Lower lobe of right lung (tissue), 2 donors: ENCODE data around the gene PRDX3. TPM values are rescaled to one million over a fixed set of nuclear protein-coding genes. Genes with fewer than 3 reads are reported as not detected.
"Not testable (repeated sequence)": the region's sequence is repeated elsewhere in the genome, so short reads cannot be mapped to it uniquely, and the experiment has no call there.

Experiments used
- ATAC-seq, 2 donors: fragments of 200-7000 bp; cut with Tn5 transposase; one replicate each; pipeline ENCODE4 v1.9.1; 2020 to 2022; ENCODE audit warnings: mild to moderate bottlenecking in 2 of 2, moderate library complexity in 2 of 2
- DNase-seq: peaks from one replicate; pipeline ENCODE4 v3.0.0-alpha.2; 2020
- H3K27ac ChIP-seq: fragments of 200-600 bp; one replicate; pipeline ENCODE4 v1.8.0; 2022
- H3K27me3 ChIP-seq: fragments of 200-600 bp; one replicate; pipeline ENCODE4 v1.8.0; 2022; ENCODE audit warnings: low read depth
- H3K36me3 ChIP-seq: fragments of 200-600 bp; one replicate; pipeline ENCODE4 v1.8.0; 2022; ENCODE audit warnings: mild to moderate bottlenecking
- H3K4me1 ChIP-seq: fragments of 200-600 bp; one replicate; pipeline ENCODE4 v1.8.0; 2022
- H3K4me3 ChIP-seq: fragments of 200-600 bp; one replicate; pipeline ENCODE4 v1.8.0; 2022; ENCODE audit warnings: mild to moderate bottlenecking
- H3K9me3 ChIP-seq: fragments of 200-600 bp; one replicate; pipeline ENCODE4 v1.8.0; 2022
- CTCF ChIP-seq: fragments of 200-600 bp; IDR thresholded peaks from one replicate; pipeline ENCODE4 v1.8.0; 2022; ENCODE audit warnings: antibody characterized with exemption, mild to moderate bottlenecking
- intact Hi-C: fragments of 100-400 bp; cut with DNase I; formaldehyde crosslinking; loops from one replicate; pipeline ENCODE4 v1.11.0; 2022
- total RNA-seq: library from RNA; stranded (reverse); fragmentation: NEBNext Ultra II Directional; extraction: Animal tissue kit (Norgen Biotek cat#: 25700); gene quantifications from one replicate; pipeline ENCODE4 v1.2.1, GENCODE V29; 2021
- donor health status: DM: no; HTN: yes; CAD: no; lungs with severe emphysema.

PRDX3 gene
- total RNA-seq, 1 donor from 2014 or later = 82.0 TPM

DNA sequence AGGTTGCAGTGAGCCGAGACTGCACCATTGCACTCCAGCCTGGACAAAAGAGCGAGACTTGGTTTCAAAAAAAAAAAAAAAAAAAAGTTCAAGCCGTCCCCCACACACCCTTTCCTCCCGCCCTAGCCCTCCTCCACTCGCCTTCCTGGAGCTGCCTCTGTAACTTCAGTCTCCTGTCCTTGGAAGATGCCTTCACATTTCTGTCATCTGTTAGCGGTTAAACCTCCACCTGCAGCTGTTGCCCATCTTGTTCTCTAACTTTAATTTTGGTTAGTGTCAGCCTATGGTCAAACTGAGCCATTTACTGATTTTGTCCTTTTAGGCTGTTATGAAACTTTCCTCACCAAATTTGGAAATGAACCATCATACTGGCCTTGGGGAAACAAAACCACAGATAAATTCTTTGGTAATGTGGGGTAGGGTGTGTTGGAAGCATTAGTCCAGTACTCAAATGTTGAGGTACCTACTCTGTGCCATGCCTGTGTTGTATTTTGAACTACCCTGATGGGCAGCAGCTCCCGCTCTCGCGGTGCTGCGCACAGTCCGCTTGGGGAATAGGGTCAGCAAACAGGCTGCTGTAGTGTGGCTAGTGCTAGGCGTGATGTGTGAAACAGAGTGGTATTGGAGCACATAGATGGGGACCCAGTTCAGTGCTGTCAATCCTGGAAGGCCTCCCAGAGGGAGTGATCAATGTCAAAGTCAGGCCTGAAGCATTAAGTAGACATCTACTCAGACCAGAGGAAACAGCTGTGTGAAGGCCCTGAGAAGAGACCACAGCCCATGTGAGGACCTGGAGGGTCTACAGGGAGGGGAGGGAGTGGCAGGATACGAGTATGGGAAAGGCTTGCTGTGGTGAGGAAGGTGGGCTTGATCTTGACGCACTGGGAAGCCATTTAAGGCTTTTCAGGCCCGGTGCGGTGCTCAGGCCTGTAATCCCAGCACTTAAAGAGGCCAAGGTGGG is 40.0 kb downstream of the PRDX3 start:
- Histone ChIP-seq H3K27ac (no peak overlapping the region), H3K27me3 (no peaks in the 10 kb centered on the region), H3K36me3 (peaks cover 14% of the 10 kb centered on the region), H3K4me1 (no peaks in the 10 kb centered on the region), H3K4me3 (no peak overlapping the region), H3K9me3 (no peaks in the 10 kb centered on the region)
- no peak for ATAC-seq
- no peak for TF ChIP-seq CTCF
- intact Hi-C loops = no loop called here
- DNase-seq = no peak

DNA sequence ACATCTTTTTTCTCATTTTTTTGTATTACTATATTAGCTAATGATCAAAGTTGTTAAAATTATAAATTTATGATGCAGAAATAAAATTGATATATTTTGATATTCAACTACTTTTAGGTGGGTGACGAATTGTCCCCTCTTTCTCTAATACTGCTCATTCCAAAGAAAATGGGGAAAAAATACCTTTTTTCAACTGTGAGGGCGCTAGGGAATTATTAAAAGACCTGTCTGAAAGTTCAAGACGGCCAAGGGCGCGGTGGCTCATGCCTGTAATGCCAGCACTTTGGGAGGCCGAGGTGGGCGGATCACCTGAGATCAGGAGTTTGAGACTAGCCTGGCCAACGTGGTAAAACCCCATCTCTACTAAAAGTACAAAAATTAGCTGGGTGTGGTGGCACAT is 40.7 kb downstream of the PRDX3 start:
- H3K4me1 ChIP-seq, H3K27ac ChIP-seq, H3K9me3 ChIP-seq, H3K4me3 ChIP-seq, intact Hi-C loops, DNase-seq, H3K27me3 ChIP-seq, ATAC-seq: not testable (repeated sequence)
- peaks cover 21% of the 10 kb centered on the region for H3K36me3 ChIP-seq

- no peak for TF ChIP-seq CTCF
- no peak overlapping the region for H3K4me3 ChIP-seq
- H3K4me1 ChIP-seq = peaks cover 19% of the 10 kb centered on the region
- DNase-seq = no peak
- peak overlapping the region; percentile 60 for H3K27ac ChIP-seq
- H3K9me3 ChIP-seq = no peaks in the 10 kb centered on the region
- no peak for ATAC-seq
- peaks cover 20% of the 10 kb centered on the region for H3K36me3 ChIP-seq
- intact Hi-C loops = no loop called here
- no peaks in the 10 kb centered on the region for H3K27me3 ChIP-seq
Observed at GRCh38 chr10:119136084-119136483, 42.5 kb downstream of the PRDX3 start.

DNA sequence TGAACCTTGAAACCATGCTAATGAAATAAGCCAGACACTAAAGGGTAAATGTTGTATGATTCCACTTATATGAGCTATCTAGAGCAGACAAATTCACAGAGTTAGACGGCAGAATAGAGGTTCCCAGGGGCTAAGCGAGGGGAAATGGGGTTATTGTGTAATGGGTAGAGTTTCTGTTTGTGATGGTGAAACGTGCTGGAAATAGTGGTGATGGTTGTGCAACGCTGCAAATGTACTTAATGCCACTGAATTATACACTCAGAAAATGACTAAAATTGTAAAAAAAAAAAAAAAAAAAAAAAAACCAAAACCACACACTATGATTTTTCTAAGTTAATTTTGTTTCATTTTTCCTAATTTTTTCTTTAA is 43.1 kb downstream of the PRDX3 start:
- peaks cover 23% of the 10 kb centered on the region for H3K36me3 ChIP-seq
- ATAC-seq = peak in 1 of 2 donors; percentile 32
- TF ChIP-seq CTCF = no peak

GRCh38 chr10:119133949-119134348 is 44.7 kb downstream of the PRDX3 start:
- peaks cover 29% of the 10 kb centered on the region for H3K4me1 ChIP-seq
- no peak overlapping the region for H3K27ac ChIP-seq
- DNase-seq (peak; percentile 56), ATAC-seq (no peak)
- H3K9me3 ChIP-seq = no peaks in the 10 kb centered on the region
- no peaks in the 10 kb centered on the region for H3K27me3 ChIP-seq
- TF ChIP-seq CTCF = no peak
- intact Hi-C loops = no loop called here
- no peak overlapping the region for H3K4me3 ChIP-seq
- peaks cover 37% of the 10 kb centered on the region for H3K36me3 ChIP-seq

More for the DNA sequence above, 43.1 kb downstream of the PRDX3 start:
- Histone ChIP-seq H3K4me1 (peaks cover 25% of the 10 kb centered on the region), H3K9me3 (no peaks in the 10 kb centered on the region), H3K27me3 (no peaks in the 10 kb centered on the region), H3K4me3 (no peak overlapping the region), H3K27ac (peak overlapping the region; percentile 60)
- DNase-seq = no peak
- intact Hi-C loops = no loop called here
